ENCODE data around the gene QSOX1.

- TF ChIP-seq, protein P1, sequence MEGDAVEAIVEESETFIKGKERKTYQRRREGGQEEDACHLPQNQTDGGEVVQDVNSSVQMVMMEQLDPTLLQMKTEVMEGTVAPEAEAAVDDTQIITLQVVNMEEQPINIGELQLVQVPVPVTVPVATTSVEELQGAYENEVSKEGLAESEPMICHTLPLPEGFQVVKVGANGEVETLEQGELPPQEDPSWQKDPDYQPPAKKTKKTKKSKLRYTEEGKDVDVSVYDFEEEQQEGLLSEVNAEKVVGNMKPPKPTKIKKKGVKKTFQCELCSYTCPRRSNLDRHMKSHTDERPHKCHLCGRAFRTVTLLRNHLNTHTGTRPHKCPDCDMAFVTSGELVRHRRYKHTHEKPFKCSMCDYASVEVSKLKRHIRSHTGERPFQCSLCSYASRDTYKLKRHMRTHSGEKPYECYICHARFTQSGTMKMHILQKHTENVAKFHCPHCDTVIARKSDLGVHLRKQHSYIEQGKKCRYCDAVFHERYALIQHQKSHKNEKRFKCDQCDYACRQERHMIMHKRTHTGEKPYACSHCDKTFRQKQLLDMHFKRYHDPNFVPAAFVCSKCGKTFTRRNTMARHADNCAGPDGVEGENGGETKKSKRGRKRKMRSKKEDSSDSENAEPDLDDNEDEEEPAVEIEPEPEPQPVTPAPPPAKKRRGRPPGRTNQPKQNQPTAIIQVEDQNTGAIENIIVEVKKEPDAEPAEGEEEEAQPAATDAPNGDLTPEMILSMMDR (conservative IDR thresholded peaks at IDR 0.05; ENCODE audit: low read depth, low read length): no peak
- TF ChIP-seq POLR2A (IDR thresholded peaks at IDR 0.05; ENCODE audit: low read depth, low read length): no peak
These were observed 2.4 kb downstream of the QSOX1 start for GRCh38 chr1:180157108-180157507.
